Measurements from ENCODE around the gene WDR44.
A peak's percentile ranks its signal among the peaks of the same experiment; 100 is the strongest.

WDR44 gene

DNA sequence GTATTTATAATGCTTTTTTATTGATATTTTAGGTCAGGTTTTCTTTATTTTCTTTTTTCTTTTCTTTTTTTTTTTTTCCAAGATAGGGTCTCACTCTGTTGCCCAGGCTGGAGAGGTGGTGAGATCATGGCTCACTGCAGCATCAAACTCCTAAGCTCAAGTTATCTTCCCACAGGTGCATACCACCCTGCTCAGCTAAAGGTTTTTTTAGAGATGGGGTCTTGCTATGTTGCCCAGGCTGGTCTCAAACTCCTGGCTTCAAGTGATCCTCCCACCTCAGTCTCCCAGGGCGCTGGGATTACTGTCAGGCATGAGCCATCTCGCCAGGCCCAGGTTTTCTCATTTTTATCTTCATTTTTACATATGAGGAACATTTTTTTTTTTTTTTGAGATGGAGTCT lies 3.3 kb downstream of the WDR44 start:
- H3K4me2 ChIP-seq (ENCODE audit: low read depth, low read length) = no peak overlapping the region

DNA sequence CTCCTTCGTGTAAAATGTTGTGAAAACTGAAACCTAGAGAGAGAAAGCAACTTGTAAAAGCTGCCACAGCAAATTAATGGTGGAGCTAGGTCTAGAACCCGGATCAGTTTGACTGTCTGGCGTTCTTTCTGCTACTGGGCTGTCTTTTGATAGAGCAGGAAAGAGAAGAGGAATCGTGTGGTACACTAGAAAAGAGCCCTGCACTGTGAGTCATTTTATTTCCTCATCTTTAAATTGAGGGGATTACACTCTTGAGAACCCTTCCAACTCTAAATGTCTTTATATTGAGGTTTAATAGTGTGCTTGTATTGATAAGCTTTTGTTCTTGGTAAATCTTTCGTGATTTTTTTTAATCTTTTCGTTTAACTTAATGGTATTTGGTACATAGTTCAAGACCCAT lies 4.3 kb downstream of the WDR44 start:
- DNase-seq = peak; percentile 23
- Histone ChIP-seq H3K27ac (ENCODE audit: low read length) (no peak overlapping the region), H3K4me1 (ENCODE audit: low read length) (peaks cover 16% of the 10 kb centered on the region; the same call in 1 of the 2 replicates), H3K9me2 (replicated peaks; ENCODE audit: insufficient read depth, low read length) (no peaks in the 10 kb centered on the region), H3K36me3 (replicated peaks; ENCODE audit: insufficient read depth, low read length) (no peaks in the 10 kb centered on the region), H3K9ac (ENCODE audit: low read length) (no peak overlapping the region), H4K20me1 (ENCODE audit: insufficient read depth, low read length) (no peaks in the 10 kb centered on the region), H2AFZ (ENCODE audit: low read length) (no peak overlapping the region), H3K4me3 (ENCODE audit: low read length) (no peak overlapping the region; the same call in 1 of the 2 replicates), H3K4me2 (ENCODE audit: low read depth, low read length) (peak overlapping the region; percentile 31), H3K27me3 (replicated peaks; ENCODE audit: insufficient read depth, low read length) (no peaks in the 10 kb centered on the region), H3K79me2 (ENCODE audit: low read length) (peaks cover 68% of the 10 kb centered on the region), H3F3A (ENCODE audit: insufficient read depth, low read length) (peaks cover 13% of the 10 kb centered on the region; the same call in 1 of the 2 replicates), H3K9me3 (replicated peaks; ENCODE audit: insufficient read depth, low read length) (no peaks in the 10 kb centered on the region)
- TF ChIP-seq EZH2 (optimal IDR thresholded peaks at IDR 0.05; ENCODE audit: low read depth, low read length) = no peak
- no peak for TF ChIP-seq EZH2phosphoT487 (IDR thresholded peaks at IDR 0.05; ENCODE audit: low read length)
- TF ChIP-seq, protein P1, sequence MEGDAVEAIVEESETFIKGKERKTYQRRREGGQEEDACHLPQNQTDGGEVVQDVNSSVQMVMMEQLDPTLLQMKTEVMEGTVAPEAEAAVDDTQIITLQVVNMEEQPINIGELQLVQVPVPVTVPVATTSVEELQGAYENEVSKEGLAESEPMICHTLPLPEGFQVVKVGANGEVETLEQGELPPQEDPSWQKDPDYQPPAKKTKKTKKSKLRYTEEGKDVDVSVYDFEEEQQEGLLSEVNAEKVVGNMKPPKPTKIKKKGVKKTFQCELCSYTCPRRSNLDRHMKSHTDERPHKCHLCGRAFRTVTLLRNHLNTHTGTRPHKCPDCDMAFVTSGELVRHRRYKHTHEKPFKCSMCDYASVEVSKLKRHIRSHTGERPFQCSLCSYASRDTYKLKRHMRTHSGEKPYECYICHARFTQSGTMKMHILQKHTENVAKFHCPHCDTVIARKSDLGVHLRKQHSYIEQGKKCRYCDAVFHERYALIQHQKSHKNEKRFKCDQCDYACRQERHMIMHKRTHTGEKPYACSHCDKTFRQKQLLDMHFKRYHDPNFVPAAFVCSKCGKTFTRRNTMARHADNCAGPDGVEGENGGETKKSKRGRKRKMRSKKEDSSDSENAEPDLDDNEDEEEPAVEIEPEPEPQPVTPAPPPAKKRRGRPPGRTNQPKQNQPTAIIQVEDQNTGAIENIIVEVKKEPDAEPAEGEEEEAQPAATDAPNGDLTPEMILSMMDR (IDR thresholded peaks at IDR 0.05; ENCODE audit: low read length) = no peak

More for the DNA sequence above, 3.3 kb downstream of the WDR44 start:
- DNase-seq = no peak
- no peak overlapping the region for H3K27ac ChIP-seq (ENCODE audit: low read length)
- H3K4me1 ChIP-seq (ENCODE audit: low read length) = peaks cover 12% of the 10 kb centered on the region; the same call in 1 of the 2 replicates
- peaks cover 13% of the 10 kb centered on the region; the same call in 1 of the 2 replicates for H3F3A ChIP-seq (ENCODE audit: insufficient read depth, low read length)
- no peaks in the 10 kb centered on the region for H3K9me2 ChIP-seq (replicated peaks; ENCODE audit: insufficient read depth, low read length)
- TF ChIP-seq EZH2phosphoT487 (IDR thresholded peaks at IDR 0.05; ENCODE audit: low read length) (no peak), EZH2 (optimal IDR thresholded peaks at IDR 0.05; ENCODE audit: low read depth, low read length) (no peak)
- TF ChIP-seq, protein P1 (IDR thresholded peaks at IDR 0.05; ENCODE audit: low read length) = no peak
- peaks cover 61% of the 10 kb centered on the region for H3K79me2 ChIP-seq (ENCODE audit: low read length)
- H3K9me3 ChIP-seq (replicated peaks; ENCODE audit: insufficient read depth, low read length) = no peaks in the 10 kb centered on the region
- no peaks in the 10 kb centered on the region for H3K36me3 ChIP-seq (replicated peaks; ENCODE audit: insufficient read depth, low read length)
- H3K4me3 ChIP-seq (ENCODE audit: low read length) = no peak overlapping the region
- H2AFZ ChIP-seq (ENCODE audit: low read length) = no peak overlapping the region
- no peaks in the 10 kb centered on the region for H4K20me1 ChIP-seq (ENCODE audit: insufficient read depth, low read length)
- no peaks in the 10 kb centered on the region for H3K27me3 ChIP-seq (replicated peaks; ENCODE audit: insufficient read depth, low read length)
- H3K9ac ChIP-seq (ENCODE audit: low read length) = no peak overlapping the region

DNA sequence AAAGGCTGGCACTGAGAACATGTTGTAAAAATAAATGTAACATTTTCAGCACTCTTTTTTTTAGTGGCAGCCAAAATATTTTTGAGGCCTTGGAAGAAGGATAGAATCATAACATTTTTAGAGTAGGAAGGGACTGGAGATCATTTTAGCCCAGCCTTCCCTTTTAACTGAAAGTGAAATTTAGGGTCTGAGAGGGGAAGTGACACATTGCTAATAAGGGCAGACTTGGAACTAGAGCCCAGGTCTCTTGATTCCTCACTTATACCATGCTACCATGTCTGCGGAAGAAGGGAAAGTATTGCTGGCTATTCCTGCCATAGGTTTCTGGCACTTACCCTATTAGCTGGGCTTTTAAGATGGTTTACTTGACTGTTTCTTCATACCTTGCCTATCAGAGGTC lies 4.8 kb downstream of the WDR44 start:
- peaks cover 16% of the 10 kb centered on the region; the same call in 1 of the 2 replicates for H3K4me1 ChIP-seq (ENCODE audit: low read length)
- no peak overlapping the region for H3K9ac ChIP-seq (ENCODE audit: low read length)
- H4K20me1 ChIP-seq (ENCODE audit: insufficient read depth, low read length) = no peaks in the 10 kb centered on the region
- peaks cover 73% of the 10 kb centered on the region for H3K79me2 ChIP-seq (ENCODE audit: low read length)
- H3K9me2 ChIP-seq (replicated peaks; ENCODE audit: insufficient read depth, low read length) = no peaks in the 10 kb centered on the region
- DNase-seq = no peak
- H3K4me3 ChIP-seq (ENCODE audit: low read length) = no peak overlapping the region
- no peak overlapping the region for H2AFZ ChIP-seq (ENCODE audit: low read length)
- H3F3A ChIP-seq (ENCODE audit: insufficient read depth, low read length) = peaks cover 13% of the 10 kb centered on the region; the same call in 1 of the 2 replicates
- H3K9me3 ChIP-seq (replicated peaks; ENCODE audit: insufficient read depth, low read length) = no peaks in the 10 kb centered on the region
- H3K36me3 ChIP-seq (replicated peaks; ENCODE audit: insufficient read depth, low read length) = no peaks in the 10 kb centered on the region
- TF ChIP-seq, protein P1 (IDR thresholded peaks at IDR 0.05; ENCODE audit: low read length) = no peak
- no peak overlapping the region for H3K27ac ChIP-seq (ENCODE audit: low read length)
- H3K4me2 ChIP-seq (ENCODE audit: low read depth, low read length) = peak overlapping the region; percentile 5; the same call in 1 of the 2 replicates
- H3K27me3 ChIP-seq (replicated peaks; ENCODE audit: insufficient read depth, low read length) = no peaks in the 10 kb centered on the region
